AG10803 (cell line): ENCODE measurements around the gene SH3YL1.
"Not testable (repeated sequence)": the region's sequence is repeated elsewhere in the genome, so short reads cannot be mapped to it uniquely, and the experiment has no call there.

Experiments used
- DNase-seq: peaks from one replicate; pipeline ENCODE4 v3.0.0; 2010; ENCODE audit warnings: low read depth
- H3K4me3 ChIP-seq: 2 replicates; pipeline ENCODE4 v1.5.1; 2011; ENCODE audit warnings: mild to moderate bottlenecking, low read length, control low read depth
- TF ChIP-seq, protein P1 (sequence below): conservative IDR thresholded peaks from 2 replicates; pipeline ENCODE4 v1.5.1; 2011; ENCODE audit warnings: mild to moderate bottlenecking, low read length, control low read depth, inconsistent platforms

Gene SH3YL1

GRCh38 chr2:177733-178132 lies 86.1 kb downstream of the SH3YL1 start:
- no peak for DNase-seq
- TF ChIP-seq, protein P1, sequence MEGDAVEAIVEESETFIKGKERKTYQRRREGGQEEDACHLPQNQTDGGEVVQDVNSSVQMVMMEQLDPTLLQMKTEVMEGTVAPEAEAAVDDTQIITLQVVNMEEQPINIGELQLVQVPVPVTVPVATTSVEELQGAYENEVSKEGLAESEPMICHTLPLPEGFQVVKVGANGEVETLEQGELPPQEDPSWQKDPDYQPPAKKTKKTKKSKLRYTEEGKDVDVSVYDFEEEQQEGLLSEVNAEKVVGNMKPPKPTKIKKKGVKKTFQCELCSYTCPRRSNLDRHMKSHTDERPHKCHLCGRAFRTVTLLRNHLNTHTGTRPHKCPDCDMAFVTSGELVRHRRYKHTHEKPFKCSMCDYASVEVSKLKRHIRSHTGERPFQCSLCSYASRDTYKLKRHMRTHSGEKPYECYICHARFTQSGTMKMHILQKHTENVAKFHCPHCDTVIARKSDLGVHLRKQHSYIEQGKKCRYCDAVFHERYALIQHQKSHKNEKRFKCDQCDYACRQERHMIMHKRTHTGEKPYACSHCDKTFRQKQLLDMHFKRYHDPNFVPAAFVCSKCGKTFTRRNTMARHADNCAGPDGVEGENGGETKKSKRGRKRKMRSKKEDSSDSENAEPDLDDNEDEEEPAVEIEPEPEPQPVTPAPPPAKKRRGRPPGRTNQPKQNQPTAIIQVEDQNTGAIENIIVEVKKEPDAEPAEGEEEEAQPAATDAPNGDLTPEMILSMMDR, result no peak
- H3K4me3 ChIP-seq, result no peak overlapping the region

DNA sequence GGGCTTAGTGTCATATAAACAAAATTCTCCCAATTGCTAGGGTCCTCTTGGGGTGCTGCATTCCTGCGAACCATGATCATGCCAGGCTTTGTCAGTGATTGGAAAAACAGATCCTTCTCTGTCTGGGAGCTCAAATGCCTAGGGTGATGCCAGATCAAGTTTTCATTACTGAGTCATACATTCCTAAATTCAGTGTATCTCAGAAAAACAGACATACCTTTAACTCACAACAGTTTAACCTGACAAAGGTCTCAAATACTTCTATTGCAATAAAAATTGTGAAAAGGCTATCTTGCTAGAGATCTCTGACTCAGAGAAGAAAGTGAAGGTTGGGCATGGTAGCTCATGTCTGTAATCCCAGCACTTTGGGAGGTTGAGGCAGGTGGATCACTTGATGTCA lies 86.9 kb downstream of the SH3YL1 start:
- TF ChIP-seq, protein P1, result no peak
- no peak overlapping the region for H3K4me3 ChIP-seq
- DNase-seq, result no peak

DNA sequence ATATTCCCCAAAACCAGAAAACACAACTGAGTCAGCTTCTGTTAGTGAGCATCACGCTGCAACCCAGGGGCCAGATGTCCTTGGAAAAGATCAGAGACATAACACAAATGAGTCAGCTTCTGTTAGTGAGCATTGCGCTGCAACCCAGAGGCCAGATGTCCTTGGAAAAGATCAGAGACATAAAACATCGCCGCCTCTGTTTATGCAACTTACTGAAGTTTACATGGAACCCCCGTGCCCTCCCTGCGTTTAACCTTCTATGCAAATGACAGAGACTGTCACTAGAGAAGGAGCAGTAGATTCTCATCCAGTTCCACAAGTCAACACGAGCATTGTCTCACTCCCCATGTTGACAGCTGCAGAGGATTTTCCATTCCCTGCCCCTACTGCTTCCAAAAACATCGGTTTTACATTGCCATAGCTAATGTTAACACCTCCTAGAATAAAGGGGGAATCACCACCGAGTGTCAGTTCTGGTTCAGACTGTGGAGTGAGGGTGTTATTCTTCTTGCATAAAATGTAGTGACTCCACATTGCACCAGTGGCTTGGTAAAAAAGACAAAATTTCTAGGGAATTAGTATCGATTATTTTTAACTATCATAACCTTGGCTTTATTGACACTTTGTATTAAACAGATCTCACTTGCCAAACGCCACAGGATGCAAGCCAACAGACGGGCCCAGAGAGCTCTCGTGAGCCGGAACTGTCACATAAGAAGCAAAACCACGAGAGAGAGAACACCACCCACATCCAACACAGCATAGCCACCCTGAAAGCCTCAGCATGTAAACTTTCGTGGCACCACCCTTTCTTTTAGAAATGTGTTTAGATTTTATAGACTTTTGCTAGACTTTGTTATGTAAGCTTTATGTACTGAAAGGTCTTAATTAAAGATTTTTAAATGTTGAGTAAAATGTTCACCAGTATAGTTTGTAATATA lies 87.7 kb downstream of the SH3YL1 start:
- H3K4me3 ChIP-seq, result no peak overlapping the region
- TF ChIP-seq, protein P1, result no peak
- peak; percentile 33 for DNase-seq

DNA sequence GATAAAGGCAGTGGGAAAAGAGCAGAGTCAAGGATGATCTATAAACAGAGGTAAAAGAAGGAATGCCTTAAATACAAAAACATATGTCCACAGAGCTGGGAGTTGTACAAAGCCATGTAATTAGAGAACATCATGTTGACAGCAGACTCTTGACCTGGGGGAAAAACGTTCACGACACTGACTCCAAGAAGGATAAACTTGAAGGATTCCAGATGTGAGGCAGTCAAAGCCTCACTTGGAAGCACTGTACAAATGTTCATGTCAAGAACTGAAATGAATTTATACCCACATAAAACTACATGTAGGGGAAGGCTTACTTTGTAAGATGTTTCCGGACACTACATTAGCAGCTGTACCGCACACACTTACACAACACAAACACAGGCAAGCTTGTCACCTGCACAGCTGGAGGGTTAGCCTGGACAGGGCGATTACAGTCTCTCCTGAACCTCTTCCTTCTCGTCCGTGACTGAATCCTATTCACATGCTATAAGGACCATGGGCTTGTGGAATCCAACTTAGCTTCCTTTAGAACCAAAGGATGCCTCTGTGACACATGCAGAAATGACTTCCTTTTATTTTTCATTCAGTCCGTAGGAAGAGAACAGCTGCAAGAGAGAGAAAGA lies 88.6 kb downstream of the SH3YL1 start:
- no peak for DNase-seq
- TF ChIP-seq, protein P1, result no peak
- H3K4me3 ChIP-seq, result no peak overlapping the region

DNA sequence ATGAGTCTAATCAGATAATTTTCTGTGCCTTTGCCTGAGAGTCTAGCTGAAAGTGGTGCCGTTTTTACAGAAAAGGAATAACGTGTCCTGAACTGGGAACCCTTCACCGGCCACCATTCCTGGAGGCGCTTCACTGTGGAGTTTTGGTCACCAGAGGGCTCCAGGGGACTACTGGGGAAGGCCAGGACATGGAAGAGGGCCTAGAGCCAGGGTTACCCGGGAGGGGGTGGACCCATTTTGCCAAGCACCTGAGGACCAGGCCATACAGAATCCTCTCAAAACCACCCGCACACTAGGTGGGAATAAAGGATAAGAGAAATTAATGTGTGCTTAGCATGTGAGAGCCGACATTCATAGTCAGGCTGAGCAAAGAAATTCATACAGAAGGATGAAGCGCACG lies 91.7 kb downstream of the SH3YL1 start:
- DNase-seq, H3K4me3 ChIP-seq: not testable (repeated sequence)

DNA sequence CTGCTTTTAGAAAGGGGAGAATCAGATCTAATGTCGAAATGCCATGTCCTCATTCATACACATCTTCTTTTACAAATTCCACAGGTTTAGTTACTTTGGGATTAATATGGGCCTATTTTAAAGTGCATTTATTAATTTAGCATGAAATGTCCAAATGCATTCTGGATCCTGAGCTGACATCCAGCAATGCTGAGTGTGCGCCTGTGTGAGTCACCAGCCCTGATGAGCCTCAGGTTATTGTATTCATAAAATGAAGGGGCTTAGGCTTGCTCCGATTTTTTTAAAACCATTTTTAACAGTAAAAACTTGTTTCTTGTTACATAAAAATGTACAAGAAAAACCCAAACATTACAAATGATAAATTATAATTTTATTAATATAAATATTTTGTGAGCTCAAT lies 94.1 kb downstream of the SH3YL1 start:
- no peak for DNase-seq
- no peak overlapping the region for H3K4me3 ChIP-seq
- TF ChIP-seq, protein P1, result no peak
